ENCODE data around the gene FBN1. TPM values are rescaled to one million over a fixed set of nuclear protein-coding genes. Genes with fewer than 3 reads are reported as not detected.

Gene FBN1
- total RNA-seq, 1 donor from 2014 or later = 1,183 TPM

GRCh38 chr15:48580736-48581135 lies 64.8 kb downstream of the FBN1 start:
- peaks cover 90% of the 10 kb centered on the region for H3K4me1 Mint-ChIP-seq (ENCODE audit: low read depth)
- no peak overlapping the region for H3K4me3 Mint-ChIP-seq (ENCODE audit: unreplicated experiment)

GRCh38 chr15:48579945-48580671 lies 65.4 kb downstream of the FBN1 start:
- H3K9me3 Mint-ChIP-seq (ENCODE audit: low read depth) = no peaks in the 10 kb centered on the region
- peaks cover 32% of the 10 kb centered on the region for H3K36me3 Mint-ChIP-seq (ENCODE audit: low read depth)
- H3K4me1 Mint-ChIP-seq (ENCODE audit: low read depth) = peaks cover 85% of the 10 kb centered on the region
- DNase-seq (ENCODE audit: low spot score) = no peak
- H3K4me3 Mint-ChIP-seq (ENCODE audit: unreplicated experiment) = no peak overlapping the region
- H3K27ac Mint-ChIP-seq (ENCODE audit: unreplicated experiment) = peak overlapping the region; percentile 97
- no peak for TF ChIP-seq CTCF (IDR thresholded peaks at IDR 0.05)
- no peaks in the 10 kb centered on the region for H3K27me3 Mint-ChIP-seq (ENCODE audit: low read depth)

More at GRCh38 chr15:48580736-48581135, 64.8 kb downstream of the FBN1 start:
- H3K27me3 Mint-ChIP-seq (ENCODE audit: low read depth) = no peaks in the 10 kb centered on the region
- H3K27ac Mint-ChIP-seq (ENCODE audit: unreplicated experiment) = peak overlapping the region; percentile 97
- no peak for TF ChIP-seq CTCF (IDR thresholded peaks at IDR 0.05)
- no peaks in the 10 kb centered on the region for H3K9me3 Mint-ChIP-seq (ENCODE audit: low read depth)
- no peak for DNase-seq (ENCODE audit: low spot score)
- peaks cover 27% of the 10 kb centered on the region for H3K36me3 Mint-ChIP-seq (ENCODE audit: low read depth)

- H3K9me3 Mint-ChIP-seq (ENCODE audit: low read depth) = no peaks in the 10 kb centered on the region
- TF ChIP-seq CTCF (IDR thresholded peaks at IDR 0.05) = no peak
Measured at GRCh38 chr15:48578965-48579364, 66.5 kb downstream of the FBN1 start.

GRCh38 chr15:48577469-48577868 lies 68.0 kb downstream of the FBN1 start:
- H3K4me3 Mint-ChIP-seq (ENCODE audit: unreplicated experiment) = no peak overlapping the region
- no peaks in the 10 kb centered on the region for H3K9me3 Mint-ChIP-seq (ENCODE audit: low read depth)
- H3K4me1 Mint-ChIP-seq (ENCODE audit: low read depth) = peaks cover 68% of the 10 kb centered on the region
- no peak for DNase-seq (ENCODE audit: low spot score)
- peaks cover 32% of the 10 kb centered on the region for H3K36me3 Mint-ChIP-seq (ENCODE audit: low read depth)
- no peak for TF ChIP-seq CTCF (IDR thresholded peaks at IDR 0.05)
- H3K27me3 Mint-ChIP-seq (ENCODE audit: low read depth) = no peaks in the 10 kb centered on the region
- peak overlapping the region; percentile 42 for H3K27ac Mint-ChIP-seq (ENCODE audit: unreplicated experiment)

More at GRCh38 chr15:48578965-48579364, 66.5 kb downstream of the FBN1 start:
- peak overlapping the region; percentile 97 for H3K27ac Mint-ChIP-seq (ENCODE audit: unreplicated experiment)
- peaks cover 77% of the 10 kb centered on the region for H3K4me1 Mint-ChIP-seq (ENCODE audit: low read depth)
- peaks cover 32% of the 10 kb centered on the region for H3K36me3 Mint-ChIP-seq (ENCODE audit: low read depth)
- DNase-seq (ENCODE audit: low spot score) = no peak
- H3K4me3 Mint-ChIP-seq (ENCODE audit: unreplicated experiment) = no peak overlapping the region
- H3K27me3 Mint-ChIP-seq (ENCODE audit: low read depth) = no peaks in the 10 kb centered on the region

GRCh38 chr15:48574187-48574586 lies 71.3 kb downstream of the FBN1 start:
- no peak overlapping the region for H3K4me3 Mint-ChIP-seq (ENCODE audit: unreplicated experiment)
- H3K27ac Mint-ChIP-seq (ENCODE audit: unreplicated experiment) = peak overlapping the region; percentile 46
- no peak for TF ChIP-seq CTCF (IDR thresholded peaks at IDR 0.05)
- H3K9me3 Mint-ChIP-seq (ENCODE audit: low read depth) = peaks cover under 1% of the 10 kb centered on the region
- H3K4me1 Mint-ChIP-seq (ENCODE audit: low read depth) = peaks cover 51% of the 10 kb centered on the region
- peaks cover 39% of the 10 kb centered on the region for H3K36me3 Mint-ChIP-seq (ENCODE audit: low read depth)
- no peak for DNase-seq (ENCODE audit: low spot score)
- no peaks in the 10 kb centered on the region for H3K27me3 Mint-ChIP-seq (ENCODE audit: low read depth)

All from chondrocyte (in vitro differentiated cells).